ENCODE data around the gene MTR. TPM values are rescaled to one million over a fixed set of nuclear protein-coding genes. Genes with fewer than 3 reads are reported as not detected.

MTR gene
- total RNA-seq, 1 experiment from 2014 or later = 19.4 TPM

- no peaks in the 10 kb centered on the region for H3K9me3 ChIP-seq (ENCODE audit: low read length)
- H3K4me1 ChIP-seq (ENCODE audit: low read length) = no peaks in the 10 kb centered on the region
- no peak overlapping the region for H2AFZ ChIP-seq (ENCODE audit: low read length)
- H4K20me1 ChIP-seq (ENCODE audit: insufficient read depth, low read depth, low read length) = no peaks in the 10 kb centered on the region
- no peak overlapping the region for H3K9ac ChIP-seq (ENCODE audit: low read length)
- H3K4me2 ChIP-seq (ENCODE audit: low read depth, low read length, poor library complexity, severe bottlenecking) = no peak overlapping the region
- no peak for DNase-seq
- no peaks in the 10 kb centered on the region for H3K27me3 ChIP-seq (ENCODE audit: low read length)
- no peak overlapping the region for H3K4me3 ChIP-seq (ENCODE audit: low read length)
- peaks cover 67% of the 10 kb centered on the region for H3K36me3 ChIP-seq (ENCODE audit: insufficient read depth, low read length)
- no peaks in the 10 kb centered on the region for H3K79me2 ChIP-seq (ENCODE audit: low read length)
- no peak overlapping the region for H3K27ac ChIP-seq (ENCODE audit: low read length)
- H3K9me2 ChIP-seq (replicated peaks; ENCODE audit: insufficient read depth, low read length) = no peaks in the 10 kb centered on the region; the same call in 1 of the 2 replicates
Observed at GRCh38 chr1:236829085-236829484, 34.0 kb downstream of the MTR start.

- Histone ChIP-seq H3K4me3 (ENCODE audit: low read length) (no peak overlapping the region), H3K4me1 (ENCODE audit: low read length) (no peaks in the 10 kb centered on the region), H2AFZ (ENCODE audit: low read length) (no peak overlapping the region), H3K9me2 (replicated peaks; ENCODE audit: insufficient read depth, low read length) (no peaks in the 10 kb centered on the region; the same call in 1 of the 2 replicates), H3K27ac (ENCODE audit: low read length) (no peak overlapping the region), H4K20me1 (ENCODE audit: insufficient read depth, low read depth, low read length) (no peaks in the 10 kb centered on the region), H3K4me2 (ENCODE audit: low read depth, low read length, poor library complexity, severe bottlenecking) (no peak overlapping the region), H3K9me3 (ENCODE audit: low read length) (no peaks in the 10 kb centered on the region), H3K79me2 (ENCODE audit: low read length) (no peaks in the 10 kb centered on the region), H3K9ac (ENCODE audit: low read length) (no peak overlapping the region), H3K27me3 (ENCODE audit: low read length) (no peaks in the 10 kb centered on the region), H3K36me3 (ENCODE audit: insufficient read depth, low read length) (peaks cover 68% of the 10 kb centered on the region)
- no peak for DNase-seq
Observed at GRCh38 chr1:236830116-236830515, 35.0 kb downstream of the MTR start.

- Histone ChIP-seq H3K9ac (ENCODE audit: low read length) (no peak overlapping the region), H3K4me3 (ENCODE audit: low read length) (no peak overlapping the region), H3K36me3 (ENCODE audit: insufficient read depth, low read length) (peaks cover 68% of the 10 kb centered on the region), H3K4me1 (ENCODE audit: low read length) (no peaks in the 10 kb centered on the region), H3K4me2 (ENCODE audit: low read depth, low read length, poor library complexity, severe bottlenecking) (no peak overlapping the region), H4K20me1 (ENCODE audit: insufficient read depth, low read depth, low read length) (no peaks in the 10 kb centered on the region), H3K79me2 (ENCODE audit: low read length) (no peaks in the 10 kb centered on the region), H3K27me3 (ENCODE audit: low read length) (no peaks in the 10 kb centered on the region), H2AFZ (ENCODE audit: low read length) (no peak overlapping the region), H3K9me3 (ENCODE audit: low read length) (no peaks in the 10 kb centered on the region), H3K9me2 (replicated peaks; ENCODE audit: insufficient read depth, low read length) (no peaks in the 10 kb centered on the region; the same call in 1 of the 2 replicates), H3K27ac (ENCODE audit: low read length) (no peak overlapping the region)
- no peak for DNase-seq
Observed at GRCh38 chr1:236830560-236830959, 35.5 kb downstream of the MTR start.

GRCh38 chr1:236833575-236833974 is 38.5 kb downstream of the MTR start:
- H3K27ac ChIP-seq (ENCODE audit: low read length) = no peak overlapping the region
- H3K4me1 ChIP-seq (ENCODE audit: low read length) = no peaks in the 10 kb centered on the region
- H3K79me2 ChIP-seq (ENCODE audit: low read length) = no peaks in the 10 kb centered on the region; the same call in 1 of the 2 replicates
- no peak overlapping the region for H3K4me2 ChIP-seq (ENCODE audit: low read depth, low read length, poor library complexity, severe bottlenecking)
- H3K4me3 ChIP-seq (ENCODE audit: low read length) = no peak overlapping the region
- H4K20me1 ChIP-seq (ENCODE audit: insufficient read depth, low read depth, low read length) = no peaks in the 10 kb centered on the region
- no peaks in the 10 kb centered on the region; the same call in 1 of the 2 replicates for H3K9me2 ChIP-seq (replicated peaks; ENCODE audit: insufficient read depth, low read length)
- DNase-seq = no peak
- H3K36me3 ChIP-seq (ENCODE audit: insufficient read depth, low read length) = peaks cover 77% of the 10 kb centered on the region
- H3K9ac ChIP-seq (ENCODE audit: low read length) = no peak overlapping the region
- no peaks in the 10 kb centered on the region for H3K27me3 ChIP-seq (ENCODE audit: low read length)
- no peak overlapping the region for H2AFZ ChIP-seq (ENCODE audit: low read length)
- H3K9me3 ChIP-seq (ENCODE audit: low read length) = no peaks in the 10 kb centered on the region

GRCh38 chr1:236834876-236835275 is 39.8 kb downstream of the MTR start:
- Histone ChIP-seq H3K79me2 (ENCODE audit: low read length) (peaks cover 2% of the 10 kb centered on the region; the same call in 1 of the 2 replicates), H3K9me3 (ENCODE audit: low read length) (no peaks in the 10 kb centered on the region), H3K4me2 (ENCODE audit: low read depth, low read length, poor library complexity, severe bottlenecking) (no peak overlapping the region), H3K9ac (ENCODE audit: low read length) (no peak overlapping the region), H3K4me3 (ENCODE audit: low read length) (no peak overlapping the region), H3K9me2 (replicated peaks; ENCODE audit: insufficient read depth, low read length) (no peaks in the 10 kb centered on the region; the same call in 1 of the 2 replicates), H3K4me1 (ENCODE audit: low read length) (no peaks in the 10 kb centered on the region), H3K27ac (ENCODE audit: low read length) (no peak overlapping the region), H2AFZ (ENCODE audit: low read length) (no peak overlapping the region), H3K27me3 (ENCODE audit: low read length) (no peaks in the 10 kb centered on the region), H3K36me3 (ENCODE audit: insufficient read depth, low read length) (peaks cover 77% of the 10 kb centered on the region), H4K20me1 (ENCODE audit: insufficient read depth, low read depth, low read length) (no peaks in the 10 kb centered on the region)
- DNase-seq = no peak

GRCh38 chr1:236835491-236835890 is 40.4 kb downstream of the MTR start:
- peaks cover 2% of the 10 kb centered on the region; the same call in 1 of the 2 replicates for H3K79me2 ChIP-seq (ENCODE audit: low read length)
- DNase-seq = no peak
- H3K36me3 ChIP-seq (ENCODE audit: insufficient read depth, low read length) = peaks cover 78% of the 10 kb centered on the region
- H3K4me2 ChIP-seq (ENCODE audit: low read depth, low read length, poor library complexity, severe bottlenecking) = no peak overlapping the region
- no peaks in the 10 kb centered on the region for H3K9me3 ChIP-seq (ENCODE audit: low read length)
- no peaks in the 10 kb centered on the region for H3K4me1 ChIP-seq (ENCODE audit: low read length)
- no peak overlapping the region for H2AFZ ChIP-seq (ENCODE audit: low read length)
- H4K20me1 ChIP-seq (ENCODE audit: insufficient read depth, low read depth, low read length) = no peaks in the 10 kb centered on the region
- no peak overlapping the region for H3K4me3 ChIP-seq (ENCODE audit: low read length)
- no peaks in the 10 kb centered on the region; the same call in 1 of the 2 replicates for H3K9me2 ChIP-seq (replicated peaks; ENCODE audit: insufficient read depth, low read length)
- no peak overlapping the region for H3K27ac ChIP-seq (ENCODE audit: low read length)
- no peaks in the 10 kb centered on the region for H3K27me3 ChIP-seq (ENCODE audit: low read length)
- H3K9ac ChIP-seq (ENCODE audit: low read length) = no peak overlapping the region

GRCh38 chr1:236836157-236836556 is 41.1 kb downstream of the MTR start:
- Histone ChIP-seq H3K9ac (ENCODE audit: low read length) (no peak overlapping the region), H3K9me3 (ENCODE audit: low read length) (no peaks in the 10 kb centered on the region), H3K27me3 (ENCODE audit: low read length) (no peaks in the 10 kb centered on the region), H3K9me2 (replicated peaks; ENCODE audit: insufficient read depth, low read length) (no peaks in the 10 kb centered on the region; the same call in 1 of the 2 replicates), H3K36me3 (ENCODE audit: insufficient read depth, low read length) (peaks cover 76% of the 10 kb centered on the region), H4K20me1 (ENCODE audit: insufficient read depth, low read depth, low read length) (no peaks in the 10 kb centered on the region), H3K79me2 (ENCODE audit: low read length) (peaks cover 2% of the 10 kb centered on the region; the same call in 1 of the 2 replicates), H3K4me3 (ENCODE audit: low read length) (no peak overlapping the region), H3K27ac (ENCODE audit: low read length) (no peak overlapping the region), H3K4me2 (ENCODE audit: low read depth, low read length, poor library complexity, severe bottlenecking) (no peak overlapping the region), H3K4me1 (ENCODE audit: low read length) (no peaks in the 10 kb centered on the region), H2AFZ (ENCODE audit: low read length) (no peak overlapping the region)
- DNase-seq = no peak

GRCh38 chr1:236837115-236837514 is 42.0 kb downstream of the MTR start:
- Histone ChIP-seq H3K9me2 (replicated peaks; ENCODE audit: insufficient read depth, low read length) (no peaks in the 10 kb centered on the region; the same call in 1 of the 2 replicates), H3K27me3 (ENCODE audit: low read length) (no peaks in the 10 kb centered on the region), H3K79me2 (ENCODE audit: low read length) (peaks cover 2% of the 10 kb centered on the region; the same call in 1 of the 2 replicates), H3K9me3 (ENCODE audit: low read length) (no peaks in the 10 kb centered on the region), H3K4me3 (ENCODE audit: low read length) (no peak overlapping the region), H2AFZ (ENCODE audit: low read length) (no peak overlapping the region), H3K4me1 (ENCODE audit: low read length) (no peaks in the 10 kb centered on the region), H3K27ac (ENCODE audit: low read length) (no peak overlapping the region), H3K4me2 (ENCODE audit: low read depth, low read length, poor library complexity, severe bottlenecking) (no peak overlapping the region), H3K36me3 (ENCODE audit: insufficient read depth, low read length) (peaks cover 69% of the 10 kb centered on the region), H4K20me1 (ENCODE audit: insufficient read depth, low read depth, low read length) (no peaks in the 10 kb centered on the region), H3K9ac (ENCODE audit: low read length) (no peak overlapping the region)
- no peak for DNase-seq
